Measurements from ENCODE around the gene TBC1D5.
"Not testable (repeated sequence)": the region's sequence is repeated elsewhere in the genome, so short reads cannot be mapped to it uniquely, and the experiment has no call there.

Gene TBC1D5, protein sequence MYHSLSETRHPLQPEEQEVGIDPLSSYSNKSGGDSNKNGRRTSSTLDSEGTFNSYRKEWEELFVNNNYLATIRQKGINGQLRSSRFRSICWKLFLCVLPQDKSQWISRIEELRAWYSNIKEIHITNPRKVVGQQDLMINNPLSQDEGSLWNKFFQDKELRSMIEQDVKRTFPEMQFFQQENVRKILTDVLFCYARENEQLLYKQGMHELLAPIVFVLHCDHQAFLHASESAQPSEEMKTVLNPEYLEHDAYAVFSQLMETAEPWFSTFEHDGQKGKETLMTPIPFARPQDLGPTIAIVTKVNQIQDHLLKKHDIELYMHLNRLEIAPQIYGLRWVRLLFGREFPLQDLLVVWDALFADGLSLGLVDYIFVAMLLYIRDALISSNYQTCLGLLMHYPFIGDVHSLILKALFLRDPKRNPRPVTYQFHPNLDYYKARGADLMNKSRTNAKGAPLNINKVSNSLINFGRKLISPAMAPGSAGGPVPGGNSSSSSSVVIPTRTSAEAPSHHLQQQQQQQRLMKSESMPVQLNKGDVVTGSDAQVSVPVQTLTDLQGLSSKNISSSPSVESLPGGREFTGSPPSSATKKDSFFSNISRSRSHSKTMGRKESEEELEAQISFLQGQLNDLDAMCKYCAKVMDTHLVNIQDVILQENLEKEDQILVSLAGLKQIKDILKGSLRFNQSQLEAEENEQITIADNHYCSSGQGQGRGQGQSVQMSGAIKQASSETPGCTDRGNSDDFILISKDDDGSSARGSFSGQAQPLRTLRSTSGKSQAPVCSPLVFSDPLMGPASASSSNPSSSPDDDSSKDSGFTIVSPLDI

DNA sequence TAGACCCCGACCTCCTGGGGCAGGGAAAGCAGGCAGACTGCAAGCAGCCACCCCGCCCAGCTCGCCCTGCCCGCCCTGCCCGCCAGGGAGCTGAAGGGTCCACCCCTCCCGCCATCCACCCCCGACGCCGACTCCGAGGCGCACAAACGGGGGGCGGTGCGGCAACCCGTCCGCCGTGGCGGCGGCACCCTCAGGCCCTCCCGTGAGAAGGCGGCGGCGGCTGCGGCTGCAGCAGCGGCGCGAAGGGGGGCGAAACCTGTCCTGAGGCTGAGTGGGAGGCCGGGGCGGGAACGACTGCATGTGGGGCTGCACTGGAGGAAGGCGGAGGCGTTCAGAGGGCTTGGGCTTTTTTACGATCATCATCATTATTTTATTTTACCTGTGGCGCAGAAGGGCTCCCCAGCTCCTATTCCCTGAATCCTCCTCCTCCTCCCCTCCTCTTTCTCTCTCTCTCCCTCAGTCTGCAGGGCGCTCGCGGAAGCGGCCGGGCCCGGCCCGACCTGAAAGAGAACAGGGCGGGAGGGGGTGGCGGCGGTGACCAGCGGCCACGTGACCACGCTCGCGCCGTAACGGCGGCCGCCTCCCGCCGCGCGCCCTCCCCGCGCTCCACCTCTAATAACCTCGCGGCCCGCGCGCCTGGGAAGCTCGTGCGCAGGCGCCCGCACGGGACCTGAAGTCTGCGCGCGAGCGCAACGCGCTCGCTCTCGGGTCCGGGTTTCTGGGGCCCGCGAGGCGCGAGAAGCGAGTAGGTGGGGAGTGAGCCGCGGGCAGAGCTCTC is at the start of gene TBC1D5:
Gene TBC1D5, minus strand, starts transcription at position 530 of the 778 bp plus-strand sequence. CDS start 234,061 bp downstream, outside the sequence.
- peak; percentile 91 for DNase-seq (ENCODE audit: low read depth)
- TF ChIP-seq, protein P1, sequence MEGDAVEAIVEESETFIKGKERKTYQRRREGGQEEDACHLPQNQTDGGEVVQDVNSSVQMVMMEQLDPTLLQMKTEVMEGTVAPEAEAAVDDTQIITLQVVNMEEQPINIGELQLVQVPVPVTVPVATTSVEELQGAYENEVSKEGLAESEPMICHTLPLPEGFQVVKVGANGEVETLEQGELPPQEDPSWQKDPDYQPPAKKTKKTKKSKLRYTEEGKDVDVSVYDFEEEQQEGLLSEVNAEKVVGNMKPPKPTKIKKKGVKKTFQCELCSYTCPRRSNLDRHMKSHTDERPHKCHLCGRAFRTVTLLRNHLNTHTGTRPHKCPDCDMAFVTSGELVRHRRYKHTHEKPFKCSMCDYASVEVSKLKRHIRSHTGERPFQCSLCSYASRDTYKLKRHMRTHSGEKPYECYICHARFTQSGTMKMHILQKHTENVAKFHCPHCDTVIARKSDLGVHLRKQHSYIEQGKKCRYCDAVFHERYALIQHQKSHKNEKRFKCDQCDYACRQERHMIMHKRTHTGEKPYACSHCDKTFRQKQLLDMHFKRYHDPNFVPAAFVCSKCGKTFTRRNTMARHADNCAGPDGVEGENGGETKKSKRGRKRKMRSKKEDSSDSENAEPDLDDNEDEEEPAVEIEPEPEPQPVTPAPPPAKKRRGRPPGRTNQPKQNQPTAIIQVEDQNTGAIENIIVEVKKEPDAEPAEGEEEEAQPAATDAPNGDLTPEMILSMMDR (IDR thresholded peaks at IDR 0.05; ENCODE audit: control insufficient read depth, extremely low read depth, insufficient read depth) = no peak
- H3K4me3 ChIP-seq (ENCODE audit: low read depth, low read length) = peak within 1 kb of the TSS; percentile 74

DNA sequence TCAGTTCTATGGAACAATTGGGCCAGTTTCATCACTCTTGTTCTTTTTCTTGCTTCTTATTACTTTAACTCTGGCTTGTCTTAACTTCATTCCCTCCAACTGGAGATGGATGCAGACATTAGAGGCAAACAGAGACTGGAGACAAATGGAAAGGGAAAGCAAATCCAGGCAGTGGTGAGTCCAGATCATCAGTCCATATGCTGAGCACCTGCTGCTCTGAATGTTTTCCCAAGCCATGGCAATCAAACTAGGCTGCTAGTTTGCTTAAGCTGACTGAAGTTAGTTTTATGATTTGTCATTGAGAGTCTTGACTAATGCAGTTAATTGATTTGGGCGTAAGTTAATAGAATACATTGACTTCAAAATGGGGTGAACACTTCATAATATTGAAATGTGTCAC is 41.0 kb upstream of the TBC1D5 start:
- TF ChIP-seq, protein P1 (IDR thresholded peaks at IDR 0.05; ENCODE audit: control insufficient read depth, extremely low read depth, insufficient read depth) = no peak
- no peak for DNase-seq (ENCODE audit: low read depth)

DNA sequence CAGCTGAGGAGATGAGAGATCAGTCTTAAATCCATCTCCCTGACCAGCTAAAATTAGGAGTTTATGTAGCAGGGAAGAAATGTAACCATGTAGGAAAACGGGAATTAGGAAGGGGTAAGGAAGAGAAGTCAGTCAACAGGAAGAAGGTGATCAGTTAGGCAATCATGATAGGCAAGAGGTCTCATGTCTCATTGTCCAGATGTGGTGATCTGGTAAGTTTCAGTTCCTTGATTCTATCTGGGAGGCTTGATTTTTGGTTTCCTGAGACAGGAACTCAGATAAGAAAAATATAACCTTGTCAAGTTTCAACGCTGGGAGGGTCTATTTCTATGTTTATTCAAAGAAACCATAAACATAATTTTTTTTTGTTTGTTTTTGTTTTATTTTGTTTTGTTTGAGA is 40.3 kb upstream of the TBC1D5 start:
- TF ChIP-seq, protein P1 (IDR thresholded peaks at IDR 0.05; ENCODE audit: control insufficient read depth, extremely low read depth, insufficient read depth) = no peak
- DNase-seq (ENCODE audit: low read depth) = no peak
- H3K4me3 ChIP-seq (ENCODE audit: low read depth, low read length) = no peak overlapping the region

More for the DNA sequence above, 41.0 kb upstream of the TBC1D5 start:
- no peak overlapping the region for H3K4me3 ChIP-seq (ENCODE audit: low read depth, low read length)

DNA sequence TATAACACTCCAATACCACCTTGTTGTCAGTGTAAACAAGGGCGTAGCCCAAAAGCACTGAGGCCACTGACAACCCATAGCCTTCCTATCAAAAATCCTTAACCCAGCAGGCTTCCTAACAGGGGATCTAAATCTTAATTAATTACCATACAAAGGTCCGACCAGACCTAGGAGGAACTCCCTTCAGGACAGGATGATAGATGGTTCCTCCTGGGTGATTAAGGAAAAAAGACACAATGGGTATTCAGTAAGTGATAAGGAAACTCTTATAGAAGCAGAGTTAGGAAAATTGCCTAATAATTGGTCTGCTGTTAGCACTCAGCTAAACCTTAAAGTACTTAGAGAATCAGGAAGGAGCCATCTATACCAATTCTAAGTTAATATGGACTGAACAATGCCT is 37.9 kb upstream of the TBC1D5 start:
- not testable (repeated sequence) for DNase-seq (ENCODE audit: low read depth); H3K4me3 ChIP-seq (ENCODE audit: low read depth, low read length)

DNA sequence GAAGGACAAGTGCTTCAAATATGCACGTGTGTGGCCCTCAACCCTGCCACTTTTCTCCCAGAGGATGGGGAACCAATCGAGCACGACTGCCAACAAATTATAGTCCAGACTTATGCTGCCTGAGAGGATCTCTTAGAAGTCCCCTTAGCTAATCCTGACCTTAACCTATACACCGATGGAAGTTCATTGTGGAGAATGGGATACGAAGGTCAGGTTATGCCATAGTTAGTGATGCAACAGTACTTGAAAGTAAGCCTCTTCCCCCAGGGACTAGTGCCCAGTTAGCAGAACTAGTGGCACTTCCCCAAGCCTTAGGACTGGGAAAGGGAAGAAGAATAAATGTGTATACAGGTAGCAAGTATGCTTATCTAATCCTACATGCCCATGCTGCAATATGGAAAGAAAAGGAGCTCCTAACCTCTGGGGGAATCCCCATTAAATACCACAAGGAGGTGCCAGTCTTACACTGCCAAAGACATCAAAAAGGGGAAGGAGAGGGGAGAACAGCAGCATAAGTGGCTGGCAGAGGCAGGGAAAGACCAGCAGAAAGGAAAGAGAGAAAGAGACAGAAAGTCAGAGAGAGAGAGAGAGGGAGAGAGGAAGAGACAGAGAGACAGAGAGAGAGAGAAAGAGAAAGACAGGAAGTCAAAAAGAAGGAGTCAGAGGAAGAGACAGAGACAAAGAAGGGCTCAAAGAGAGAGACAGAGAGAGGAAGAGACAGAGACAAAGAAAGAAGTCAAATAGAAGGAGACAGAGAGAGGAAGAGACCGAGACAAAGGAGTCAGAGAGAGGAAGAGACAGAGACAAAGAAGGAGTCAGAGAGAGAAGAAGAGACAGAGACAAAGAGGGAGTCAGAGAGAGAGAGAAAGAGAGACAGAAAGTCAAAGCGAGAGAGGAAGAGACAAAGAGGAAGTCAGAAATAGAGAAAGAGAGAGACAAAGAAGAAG is 37.1 kb upstream of the TBC1D5 start:
- H3K4me3 ChIP-seq (ENCODE audit: low read depth, low read length); DNase-seq (ENCODE audit: low read depth): not testable (repeated sequence)

DNA sequence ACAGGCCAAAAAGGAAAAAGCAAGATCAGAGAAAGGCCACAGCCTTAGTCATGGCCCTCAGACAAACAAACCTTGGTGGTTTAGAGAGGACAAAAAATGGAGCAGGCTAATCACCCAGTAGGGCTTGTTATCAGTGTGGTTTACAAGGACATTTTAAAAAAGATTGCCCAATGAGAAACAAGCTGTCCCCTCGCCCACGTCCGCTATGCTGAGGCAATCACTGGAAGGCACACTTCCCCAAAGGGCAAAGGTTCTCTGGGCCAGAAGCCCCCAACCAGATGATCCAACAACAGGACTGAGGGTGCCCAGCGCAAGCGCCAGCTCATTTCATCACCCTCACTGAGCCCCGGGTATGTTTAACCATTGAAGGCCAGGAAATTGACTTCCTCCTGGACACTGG is 34.9 kb upstream of the TBC1D5 start:
- not testable (repeated sequence) for DNase-seq (ENCODE audit: low read depth); H3K4me3 ChIP-seq (ENCODE audit: low read depth, low read length)

DNA sequence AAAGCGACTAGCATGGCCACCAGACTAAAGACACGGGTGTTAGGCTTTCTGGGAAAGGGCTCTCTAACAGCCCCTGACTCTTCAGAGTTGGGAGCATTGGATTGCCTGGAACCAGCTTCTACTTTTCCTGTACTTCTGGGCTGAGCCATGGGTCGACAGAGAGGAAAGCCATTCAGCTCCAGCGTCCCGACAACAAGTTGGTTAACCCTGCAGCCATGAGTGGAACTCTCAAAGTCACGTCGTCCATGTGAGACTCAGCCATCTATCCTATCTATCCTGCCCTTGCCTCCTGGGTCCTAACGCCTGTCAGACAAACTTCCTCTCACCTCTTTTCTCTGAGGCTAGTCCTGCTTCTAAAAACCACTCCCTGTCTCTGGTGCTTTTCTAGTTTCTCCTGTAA is 32.6 kb upstream of the TBC1D5 start:
- TF ChIP-seq, protein P1 (IDR thresholded peaks at IDR 0.05; ENCODE audit: control insufficient read depth, extremely low read depth, insufficient read depth) = no peak
- H3K4me3 ChIP-seq (ENCODE audit: low read depth, low read length) = no peak overlapping the region
- no peak for DNase-seq (ENCODE audit: low read depth)

DNA sequence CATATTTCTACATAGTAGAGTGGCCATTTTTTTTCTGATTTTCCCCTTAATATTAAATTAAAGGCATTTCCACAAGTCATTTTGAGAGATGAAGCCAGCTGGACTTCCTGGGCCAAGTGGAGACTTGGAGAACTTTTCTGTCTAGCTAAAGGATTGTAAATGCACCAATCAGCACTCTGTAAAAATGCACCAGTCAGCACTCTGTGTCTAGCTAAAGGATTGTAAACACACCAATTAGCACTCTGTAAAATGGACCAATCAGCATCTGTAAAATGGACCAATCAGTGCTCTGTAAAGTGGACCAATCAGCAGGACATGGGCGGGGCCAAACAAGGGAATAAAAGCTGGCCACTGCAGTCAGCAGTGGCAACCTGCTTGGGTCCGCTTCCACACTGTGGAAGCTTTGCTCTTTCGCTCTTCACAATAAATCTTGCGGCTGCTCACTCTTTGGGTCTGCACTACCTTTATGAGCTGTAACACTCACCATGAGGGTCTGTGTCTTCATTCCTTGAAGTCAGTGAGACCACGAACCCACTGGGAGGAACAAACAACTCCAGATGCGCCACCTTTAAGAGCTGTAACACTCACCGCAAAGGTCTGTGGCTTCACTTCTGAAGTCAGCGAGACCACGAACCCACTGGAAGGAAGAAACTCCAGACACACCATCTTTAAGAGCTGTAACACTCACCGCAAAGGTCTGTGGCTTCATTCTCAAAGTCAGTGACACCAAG is 31.9 kb upstream of the TBC1D5 start:
- DNase-seq (ENCODE audit: low read depth); H3K4me3 ChIP-seq (ENCODE audit: low read depth, low read length): not testable (repeated sequence)
